Upper lobe of left lung (tissue), 6 donors: ENCODE measurements around the gene SEL1L3. TPM values are rescaled to one million over a fixed set of nuclear protein-coding genes. Genes with fewer than 3 reads are reported as not detected.
A peak's percentile ranks its signal among the peaks of the same experiment; 100 is the strongest.

Source experiments
- ATAC-seq, 2 donors: fragments of 200-7000 bp; cut with Tn5 transposase; one replicate each; pipeline ENCODE4 v1.9.1; 2022; ENCODE audit warnings: mild to moderate bottlenecking in 2 of 2, moderate library complexity in 2 of 2; ENCODE audit not compliant: low FRiP score in 2 of 2
- DNase-seq, 2 donors: peaks; one replicate each; pipeline ENCODE4 v3.0.0-alpha.2; 2019 to 2020
- H3K27ac ChIP-seq, 4 donors: fragments of 200-600 bp; sonication (generic); one replicate each; pipeline ENCODE4 v1.5.1; 2016 to 2019
- H3K27me3 ChIP-seq, 4 donors: fragments of 200-600 bp; sonication (generic); one replicate each; pipeline ENCODE4 v1.5.1; 2017 to 2019
- H3K36me3 ChIP-seq, 4 donors: fragments of 200-600 bp; sonication (generic); one replicate each; pipeline ENCODE4 v1.5.1; 2016 to 2019
- H3K4me1 ChIP-seq, 4 donors: fragments of 200-600 bp; sonication (generic); one replicate each; pipeline ENCODE4 v1.5.1; 2018 to 2019
- H3K4me3 ChIP-seq, 4 donors: fragments of 200-600 bp; sonication (generic); one replicate each; pipeline ENCODE4 v1.5.1; 2017 to 2019; ENCODE audit warnings: mild to moderate bottlenecking in 2 of 4, moderate library complexity in 1 of 4
- H3K9me3 ChIP-seq, 4 donors: fragments of 200-600 bp; sonication (generic); one replicate each; pipeline ENCODE4 v1.5.1; 2018 to 2019
- EP300 ChIP-seq, 4 donors: sonication (generic); formaldehyde crosslinking; IDR thresholded peaks; one replicate each; pipeline ENCODE4 v1.5.1; 2017; ENCODE audit warnings: antibody characterized with exemption in 4 of 4, control low read depth in 2 of 4
- POLR2A ChIP-seq, 4 donors: fragments of 450-650 bp; IDR thresholded peaks; one replicate each; pipeline ENCODE4 v1.5.1; 2016 to 2017; ENCODE audit warnings: antibody characterized with exemption in 4 of 4, mild to moderate bottlenecking in 2 of 4
- POLR2AphosphoS5 ChIP-seq, 2 donors: sonication (generic); formaldehyde crosslinking; IDR thresholded peaks; one replicate each; pipeline ENCODE4 v1.5.1; 2017; ENCODE audit warnings: antibody characterized with exemption in 2 of 2
- WGBS, 2 donors: methylation state at CpG; one replicate each; pipeline ENCODE4 v1.1.5; 2017 to 2018; 5-methylcytosine and 5-hydroxymethylcytosine counted together
- total RNA-seq, 6 donors: library from RNA; depleted of rRNA in 4 of 6; stranded (reverse); fragments of >200 nt in 4 of 6; gene quantifications; one replicate each; pipeline versions ENCODE4 v1.1.0 to v1.2.1, GENCODE V29; 2016 to 2021
- TF ChIP-seq, protein P1 (sequence below), 6 experiments: fragments of 450-650 bp in 4 of 6; fragments of 200-600 bp in 2 of 6; sonication (generic) in 2 of 6; IDR thresholded peaks; one replicate each; pipeline ENCODE4 v1.5.1; 2016 to 2019; ENCODE audit warnings: antibody characterized with exemption in 6 of 6
- donor health status: DM: no; HTN: no; CAD: no; lungs with moderate emphysema.
- donor health status: DM: no; HTN: yes; CAD: no; lungs with severe emphysema.

SEL1L3 gene
- total RNA-seq, 6 donors from 2014 or later = 41.7 to 197 (median 64.7) TPM

DNA sequence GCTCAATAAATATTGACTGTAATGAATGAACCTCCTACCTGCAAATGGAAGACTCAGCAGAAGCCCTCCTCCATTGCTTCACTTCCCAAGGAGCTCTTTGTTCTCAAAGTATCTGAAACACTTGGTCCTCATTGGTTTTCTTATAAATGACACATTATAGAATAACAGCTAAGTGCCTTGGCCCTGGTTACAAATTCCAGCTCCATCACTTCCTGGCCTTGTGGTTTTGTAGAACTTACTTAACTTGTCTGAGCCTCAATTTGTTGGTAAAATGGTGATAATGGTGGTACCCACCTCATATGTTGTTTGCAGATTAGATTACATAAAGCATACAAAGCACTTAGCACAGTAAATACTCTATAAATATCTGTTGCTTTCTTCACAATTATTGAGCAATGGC is 26.0 kb upstream of the SEL1L3 start:
- no peaks in the 10 kb centered on the region for H3K27me3 ChIP-seq
- no peaks in the 10 kb centered on the region for H3K36me3 ChIP-seq
- no peak for TF ChIP-seq EP300 (IDR thresholded peaks at IDR 0.05)
- no peak for TF ChIP-seq POLR2A (IDR thresholded peaks at IDR 0.05)
- TF ChIP-seq, protein P1, sequence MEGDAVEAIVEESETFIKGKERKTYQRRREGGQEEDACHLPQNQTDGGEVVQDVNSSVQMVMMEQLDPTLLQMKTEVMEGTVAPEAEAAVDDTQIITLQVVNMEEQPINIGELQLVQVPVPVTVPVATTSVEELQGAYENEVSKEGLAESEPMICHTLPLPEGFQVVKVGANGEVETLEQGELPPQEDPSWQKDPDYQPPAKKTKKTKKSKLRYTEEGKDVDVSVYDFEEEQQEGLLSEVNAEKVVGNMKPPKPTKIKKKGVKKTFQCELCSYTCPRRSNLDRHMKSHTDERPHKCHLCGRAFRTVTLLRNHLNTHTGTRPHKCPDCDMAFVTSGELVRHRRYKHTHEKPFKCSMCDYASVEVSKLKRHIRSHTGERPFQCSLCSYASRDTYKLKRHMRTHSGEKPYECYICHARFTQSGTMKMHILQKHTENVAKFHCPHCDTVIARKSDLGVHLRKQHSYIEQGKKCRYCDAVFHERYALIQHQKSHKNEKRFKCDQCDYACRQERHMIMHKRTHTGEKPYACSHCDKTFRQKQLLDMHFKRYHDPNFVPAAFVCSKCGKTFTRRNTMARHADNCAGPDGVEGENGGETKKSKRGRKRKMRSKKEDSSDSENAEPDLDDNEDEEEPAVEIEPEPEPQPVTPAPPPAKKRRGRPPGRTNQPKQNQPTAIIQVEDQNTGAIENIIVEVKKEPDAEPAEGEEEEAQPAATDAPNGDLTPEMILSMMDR (IDR thresholded peaks at IDR 0.05) = no peak
- no peak for TF ChIP-seq POLR2AphosphoS5 (IDR thresholded peaks at IDR 0.05)

DNA sequence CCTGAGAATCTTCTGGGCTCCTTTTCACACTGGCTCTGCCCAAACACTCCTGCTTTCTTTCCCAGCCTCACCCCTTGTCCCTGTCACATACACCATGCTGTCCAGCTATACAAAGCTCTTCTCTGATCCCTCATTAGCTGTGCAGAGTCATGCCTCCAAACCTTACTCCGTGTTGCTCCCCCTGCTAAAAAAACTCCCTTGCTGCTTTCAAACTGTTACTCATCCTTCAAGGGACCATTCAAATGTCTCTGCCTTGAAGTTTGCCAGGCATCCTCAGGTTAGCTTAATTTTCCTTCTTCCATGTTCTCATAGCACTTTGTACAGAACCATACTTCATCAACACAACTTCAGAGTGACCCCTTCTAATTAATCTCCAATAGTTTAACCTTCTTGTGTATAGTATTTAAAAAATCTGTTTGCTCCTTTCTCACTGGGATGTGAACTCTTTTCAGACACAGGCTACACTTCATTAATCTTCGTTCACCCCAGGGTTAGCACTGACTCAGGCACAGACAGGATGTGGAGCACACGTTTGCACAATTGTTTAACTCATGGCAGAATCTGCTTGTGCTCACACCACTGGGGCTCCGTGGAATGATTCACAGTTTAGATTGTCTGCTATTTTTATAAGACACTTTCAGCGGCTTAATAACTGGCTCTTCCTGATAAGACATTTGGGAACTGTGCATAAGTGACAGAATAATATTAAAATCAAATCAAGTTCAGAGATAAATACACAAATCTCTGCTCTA is 21.4 kb upstream of the SEL1L3 start:
- Histone ChIP-seq H3K9me3 (no peaks in the 10 kb centered on the region), H3K4me1 (peaks cover 4 to 8% (median 7%) of the 10 kb centered on the region in 4 donors), H3K27me3 (no peaks in the 10 kb centered on the region), H3K27ac (no peak overlapping the region), H3K4me3 (no peak overlapping the region), H3K36me3 (no peaks in the 10 kb centered on the region)
- ATAC-seq = peak in 1 of 2 donors; percentile 8
- 28 to 33% methylated on average over 5 of the region's 5 CpGs for WGBS, 2 donors
- DNase-seq = no peak
- TF ChIP-seq EP300 (IDR thresholded peaks at IDR 0.05) = no peak

More for the DNA sequence above, 26.0 kb upstream of the SEL1L3 start:
- Histone ChIP-seq H3K4me3 (no peak overlapping the region), H3K27ac (no peak overlapping the region), H3K9me3 (no peaks in the 10 kb centered on the region), H3K4me1 (peaks cover 2 to 8% (median 5%) of the 10 kb centered on the region in 4 donors)
- no peak for ATAC-seq
- no peak for DNase-seq

DNA sequence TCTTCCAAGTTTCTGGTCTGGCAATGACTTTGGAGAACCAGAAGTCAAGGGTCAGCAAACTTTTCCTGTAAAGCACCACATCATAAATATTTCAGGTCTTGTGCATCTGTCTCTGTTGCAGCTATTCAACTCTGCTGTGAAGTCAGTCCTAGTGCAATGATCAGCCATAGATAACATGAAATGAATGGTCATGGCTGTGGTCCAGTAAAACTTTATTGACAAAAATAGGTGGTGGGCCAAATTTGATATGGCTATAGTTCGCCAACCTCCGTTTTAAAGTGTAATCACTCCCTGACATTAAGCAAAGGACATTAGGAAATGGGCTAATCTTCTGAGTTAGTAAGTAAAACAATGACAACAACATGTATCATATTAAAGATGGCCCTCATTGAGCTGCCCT is 20.8 kb upstream of the SEL1L3 start:
- H3K4me3 ChIP-seq = no peak overlapping the region
- no peaks in the 10 kb centered on the region for H3K27me3 ChIP-seq
- DNase-seq (no peak), ATAC-seq (no peak)
- peaks cover 4 to 8% (median 7%) of the 10 kb centered on the region in 4 donors for H3K4me1 ChIP-seq
- no peak for TF ChIP-seq POLR2A (IDR thresholded peaks at IDR 0.05)
- TF ChIP-seq POLR2AphosphoS5 (IDR thresholded peaks at IDR 0.05) = no peak
- TF ChIP-seq EP300 (IDR thresholded peaks at IDR 0.05) = no peak
- WGBS, 2 donors = 92% methylated on average over 2 of the region's 2 CpGs
- H3K27ac ChIP-seq = no peak overlapping the region
- no peaks in the 10 kb centered on the region for H3K36me3 ChIP-seq
- no peaks in the 10 kb centered on the region for H3K9me3 ChIP-seq

DNA sequence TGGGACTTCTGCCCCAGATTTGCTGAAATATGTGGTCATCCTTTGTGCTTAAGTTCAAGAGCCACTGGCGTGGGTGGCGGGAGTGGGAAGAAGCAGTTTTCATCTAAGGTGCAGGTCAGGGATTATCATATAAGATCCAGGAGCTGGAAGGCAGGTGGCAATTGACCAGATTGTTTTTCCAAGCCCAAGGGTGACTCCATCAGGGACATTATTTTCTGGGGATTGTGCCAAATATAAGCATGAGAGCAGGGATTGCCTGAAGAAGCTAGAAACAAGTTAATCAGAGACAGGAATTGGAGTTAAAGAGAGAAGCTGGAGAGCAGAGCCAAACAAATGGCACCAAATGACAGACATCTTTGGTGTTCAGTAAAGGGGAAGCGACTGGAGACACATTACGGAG is 19.4 kb upstream of the SEL1L3 start:
- Histone ChIP-seq H3K36me3 (no peaks in the 10 kb centered on the region), H3K27me3 (no peaks in the 10 kb centered on the region), H3K4me3 (no peak overlapping the region), H3K4me1 (peaks cover 4 to 8% (median 7%) of the 10 kb centered on the region in 4 donors), H3K27ac (no peak overlapping the region), H3K9me3 (no peaks in the 10 kb centered on the region)
- 86 to 96% methylated on average over 4 of the region's 4 CpGs for WGBS, 2 donors
- DNase-seq = no peak
- TF ChIP-seq EP300 (IDR thresholded peaks at IDR 0.05) (no peak), POLR2A (IDR thresholded peaks at IDR 0.05) (no peak), POLR2AphosphoS5 (IDR thresholded peaks at IDR 0.05) (no peak)
- TF ChIP-seq, protein P1 (IDR thresholded peaks at IDR 0.05) = no peak
- no peak for ATAC-seq

DNA sequence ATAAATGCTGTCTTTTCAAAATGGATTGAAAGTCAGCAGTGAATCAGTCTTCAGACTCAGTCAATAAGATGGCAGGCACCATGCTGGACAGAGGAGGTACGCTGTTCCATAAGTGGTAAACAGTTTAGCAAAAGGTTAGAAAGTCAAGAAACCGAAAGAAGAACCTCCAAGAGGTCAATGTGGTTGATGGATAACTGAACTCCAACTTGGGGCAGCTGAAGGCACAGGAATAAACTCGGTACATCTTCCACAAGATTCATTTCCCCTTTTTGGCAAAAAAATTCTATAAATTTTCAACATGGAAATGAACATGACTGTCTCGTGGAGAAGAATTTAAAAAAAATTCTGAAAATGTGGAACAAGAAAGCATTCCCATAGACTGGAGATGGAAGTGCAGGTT is 18.4 kb upstream of the SEL1L3 start:
- H3K27ac ChIP-seq = no peak overlapping the region
- no peak overlapping the region for H3K4me3 ChIP-seq
- no peak for ATAC-seq
- TF ChIP-seq POLR2AphosphoS5 (IDR thresholded peaks at IDR 0.05) (no peak), EP300 (IDR thresholded peaks at IDR 0.05) (no peak), POLR2A (IDR thresholded peaks at IDR 0.05) (no peak)
- TF ChIP-seq, protein P1 (IDR thresholded peaks at IDR 0.05) = no peak
- WGBS, 2 donors = 64 to 81% methylated on average over 4 of the region's 4 CpGs
- no peak for DNase-seq
- H3K9me3 ChIP-seq = no peaks in the 10 kb centered on the region
- peaks cover 0 to 8% (median 7%) of the 10 kb centered on the region in 4 donors for H3K4me1 ChIP-seq
- H3K36me3 ChIP-seq = no peaks in the 10 kb centered on the region
- H3K27me3 ChIP-seq = no peaks in the 10 kb centered on the region
